HG02938 (cell line): ENCODE data around the gene KLC4.
"Not testable (repeated sequence)": the region's sequence is repeated elsewhere in the genome, so short reads cannot be mapped to it uniquely, and the experiment has no call there.

Experiments used
- ATAC-seq: cut with Tn5 transposase; IDR thresholded peaks from one replicate; pipeline ENCODE4 v1.9.1; 2021; ENCODE audit warnings: mild to moderate bottlenecking, moderate library complexity; ENCODE audit not compliant: unreplicated experiment

KLC4 gene

DNA sequence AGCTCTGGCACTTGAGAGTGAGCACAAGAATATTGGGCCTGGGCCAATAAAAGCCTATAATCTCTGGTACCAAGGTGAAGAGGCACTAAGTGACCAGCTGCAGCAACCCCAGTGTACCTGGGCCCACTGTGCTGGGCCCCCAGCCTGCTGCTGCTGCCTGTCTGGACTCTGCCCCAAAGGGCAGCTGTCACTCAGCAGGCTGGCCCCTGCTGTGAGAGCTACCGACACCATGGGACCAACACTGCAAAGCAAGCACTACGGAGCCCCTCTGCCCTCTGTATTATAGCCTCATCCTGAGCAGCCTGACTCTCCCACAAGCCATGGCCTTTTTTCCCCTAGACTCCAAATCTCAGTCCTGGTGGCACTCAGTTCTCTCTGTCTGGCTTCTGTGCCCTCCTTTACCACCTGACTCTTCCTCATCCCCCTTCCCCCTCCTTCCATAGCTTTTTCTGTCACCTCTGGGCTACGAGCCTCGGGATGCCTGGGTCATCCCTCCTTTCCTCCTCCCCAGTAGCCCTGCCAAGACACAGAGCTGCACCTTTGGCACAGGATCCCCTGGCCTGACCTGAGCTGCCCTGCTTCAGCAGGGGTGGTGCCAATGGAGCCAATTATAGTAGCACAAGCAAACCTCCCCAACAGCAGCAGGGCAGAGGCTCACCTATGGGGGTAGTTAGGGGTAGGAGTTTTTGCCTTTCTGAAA is 23.8 kb upstream of the KLC4 start:
- no peak for ATAC-seq

DNA sequence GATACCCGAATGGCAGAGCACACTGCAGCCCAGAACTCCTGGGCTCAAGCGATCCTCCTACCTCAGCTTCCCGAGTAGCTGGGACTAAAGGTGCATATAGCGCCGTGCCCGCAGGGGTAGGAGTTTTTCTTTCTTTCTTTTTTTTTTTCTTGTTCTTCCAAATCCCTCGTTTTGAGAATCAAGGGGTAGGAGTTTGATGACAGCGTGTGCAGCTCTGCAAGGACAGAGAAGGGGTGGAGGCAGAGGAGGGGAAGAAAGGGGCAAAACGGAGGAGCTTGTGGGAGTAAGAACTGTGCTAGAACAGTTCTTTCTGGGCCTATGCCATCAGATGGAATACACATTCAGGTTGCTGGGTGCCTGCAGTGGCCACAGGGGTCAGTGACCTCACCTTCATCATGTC is 22.7 kb upstream of the KLC4 start:
- ATAC-seq = no peak

DNA sequence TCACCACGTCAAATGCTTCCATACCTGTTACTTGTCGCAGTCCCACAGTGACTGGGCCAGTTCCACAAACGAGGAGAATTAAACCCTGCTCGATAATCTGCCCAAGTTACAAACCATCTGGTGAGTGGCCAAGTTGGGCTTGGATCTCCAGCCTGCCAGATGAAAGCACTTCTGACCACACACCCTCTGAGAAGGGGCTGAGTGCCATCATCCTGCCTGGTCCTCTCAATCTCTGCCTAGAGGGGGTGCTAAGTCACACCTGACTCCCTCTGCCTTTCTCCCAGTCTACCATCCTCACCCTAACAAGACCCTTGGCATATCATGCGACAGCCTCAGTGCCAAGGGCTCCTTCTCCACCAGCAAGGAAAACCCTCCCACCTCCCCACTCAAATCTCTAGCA is 22.2 kb upstream of the KLC4 start:
- no peak for ATAC-seq

- no peak for ATAC-seq
These were observed 21.7 kb upstream of the KLC4 start for GRCh38 chr6:43037706-43038105.

- ATAC-seq = no peak
These were observed 20.7 kb upstream of the KLC4 start for GRCh38 chr6:43038727-43039126.

DNA sequence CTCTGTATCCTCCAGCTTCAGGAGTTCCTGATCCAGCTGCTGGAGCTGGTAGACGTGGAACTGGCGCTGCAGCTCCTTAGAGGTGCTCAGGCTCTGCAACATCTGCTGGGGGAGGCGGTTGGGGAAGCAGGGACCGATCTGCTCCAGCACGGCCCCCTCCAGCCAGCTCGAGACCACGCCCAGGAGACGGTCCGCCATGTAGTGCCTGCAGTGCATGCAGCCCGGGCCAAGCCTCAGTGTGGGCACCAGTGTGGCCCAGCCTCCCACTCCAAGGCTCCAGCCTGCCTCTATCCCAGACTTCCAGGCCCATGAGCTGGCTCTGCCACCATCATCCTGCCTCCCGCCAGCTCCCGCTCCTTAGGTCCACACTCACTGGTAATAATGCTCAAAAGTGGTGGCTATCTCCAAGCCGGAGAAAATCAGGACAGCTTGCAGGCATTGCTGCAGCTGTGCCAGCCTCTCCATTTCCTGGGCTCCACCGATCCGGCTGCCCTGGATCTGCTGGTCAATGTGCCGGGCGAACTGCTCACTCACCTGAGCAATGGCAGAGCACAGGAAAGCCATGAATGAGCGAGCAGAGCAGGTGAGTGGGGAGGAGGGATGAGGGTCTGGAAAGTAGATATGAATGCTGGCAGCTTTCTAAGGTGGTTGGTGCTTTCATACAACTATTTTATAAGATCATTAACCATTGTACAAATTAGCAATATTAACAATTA is 18.7 kb upstream of the KLC4 start:
- no peak for ATAC-seq

- ATAC-seq = not testable (repeated sequence)
These were observed 18.0 kb upstream of the KLC4 start for GRCh38 chr6:43041475-43041874.

GRCh38 chr6:43043310-43043709 is 16.1 kb upstream of the KLC4 start:
- ATAC-seq = no peak

DNA sequence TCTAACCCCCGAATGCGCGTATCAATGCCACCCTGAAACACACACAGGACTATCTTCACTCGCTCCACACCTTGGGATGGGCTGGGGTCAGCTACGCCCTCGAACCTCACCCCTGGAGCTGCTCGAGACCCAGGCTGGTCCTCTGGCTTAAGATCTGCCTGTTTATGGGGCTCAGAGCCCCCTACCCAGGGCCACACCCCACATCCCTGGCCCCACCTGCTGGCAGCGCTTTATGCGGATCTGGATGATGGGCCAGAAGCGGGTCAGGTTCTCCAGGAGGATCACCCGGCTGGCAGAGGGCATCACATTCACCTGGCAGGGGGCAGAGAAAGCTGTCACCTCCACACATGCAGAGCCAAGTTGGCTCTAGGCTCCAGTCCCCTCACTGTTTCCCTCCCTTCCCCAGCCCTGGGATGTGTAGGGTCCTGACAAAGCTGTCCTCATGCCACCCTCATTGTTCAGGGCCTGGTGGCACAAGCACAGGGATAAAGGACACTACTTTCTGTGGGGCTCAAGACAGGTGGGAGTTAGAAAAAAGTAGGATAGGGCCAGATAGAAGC is 14.0 kb upstream of the KLC4 start:
- no peak for ATAC-seq

- ATAC-seq = no peak
These were observed 11.4 kb upstream of the KLC4 start for GRCh38 chr6:43047998-43048397.

- ATAC-seq = no peak
These were observed 8.4 kb upstream of the KLC4 start for GRCh38 chr6:43050981-43051380.

GRCh38 chr6:43052225-43052841 is 7.1 kb upstream of the KLC4 start:
- ATAC-seq = no peak

DNA sequence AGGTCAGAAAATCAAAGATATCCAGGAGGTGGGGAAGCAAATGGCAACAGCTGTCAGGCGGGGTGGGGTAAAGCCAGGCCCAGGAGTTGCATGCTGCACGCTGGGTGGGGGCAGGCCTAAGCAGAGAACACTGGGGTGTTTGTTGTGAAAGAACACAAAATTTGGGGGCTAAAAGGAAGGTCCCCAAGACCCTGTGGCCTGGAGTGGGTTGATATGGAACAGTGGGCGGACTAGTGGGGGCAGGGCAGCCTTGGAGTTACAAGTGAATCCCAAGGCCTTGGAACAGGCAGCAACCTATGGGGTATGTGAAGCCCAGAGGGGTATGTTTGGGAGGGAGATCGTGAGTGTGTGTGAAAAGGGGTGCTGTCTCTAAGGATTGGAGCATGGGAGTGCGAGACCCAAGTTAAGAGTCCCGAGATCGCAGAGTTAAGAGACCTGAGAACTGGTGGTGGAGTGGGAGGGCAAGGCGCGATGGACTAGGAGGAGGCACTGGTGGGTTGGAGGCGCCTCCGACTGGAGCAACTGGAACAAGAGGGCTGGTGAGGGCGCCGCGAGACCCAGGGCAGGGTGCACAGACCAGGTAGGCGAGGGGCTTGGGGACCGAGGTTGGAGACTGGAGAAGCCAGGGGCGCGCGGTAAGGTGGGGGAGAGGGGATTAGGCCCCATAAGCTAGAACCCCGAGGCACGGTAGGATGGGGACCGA is 6.4 kb upstream of the KLC4 start:
- no peak for ATAC-seq

DNA sequence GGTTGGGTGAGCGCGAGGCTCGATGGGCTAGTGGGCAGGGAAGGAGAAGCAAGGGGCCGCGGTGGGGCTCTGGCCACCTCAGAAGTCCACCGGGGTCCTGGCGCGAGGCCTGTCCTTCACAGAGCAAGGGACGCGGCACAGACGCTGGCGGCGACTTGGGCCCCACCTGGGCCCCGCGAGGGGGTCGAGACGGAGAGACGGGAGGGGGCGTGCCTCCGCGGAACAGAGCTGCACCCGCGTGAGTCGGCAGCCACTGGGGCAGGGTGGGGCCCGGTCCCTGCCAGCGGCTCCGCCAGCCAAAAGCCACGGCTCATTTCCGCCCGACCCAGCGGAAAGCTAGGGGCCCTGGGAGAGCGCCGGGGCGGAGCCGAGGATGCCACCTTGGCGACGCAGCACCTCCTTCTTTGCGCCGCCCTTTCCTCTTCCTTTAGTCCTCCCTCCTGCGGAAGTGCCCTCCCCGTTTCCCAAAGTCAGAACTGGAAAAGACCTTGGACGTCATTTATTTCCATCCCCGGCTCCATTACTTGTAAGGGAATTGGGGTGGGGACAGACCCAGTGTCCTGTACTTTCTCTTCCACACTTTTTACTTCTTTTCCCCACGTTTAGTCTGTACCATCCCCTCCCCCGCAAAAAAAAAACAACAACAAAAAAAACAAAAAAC is 5.8 kb upstream of the KLC4 start, which contains the start of gene CUL7:
TSS of gene CUL7 (minus strand) at position 307 of the 661 bp plus-strand sequence. CDS start 1,063 bp downstream, outside the sequence.
- peak; percentile 66 for ATAC-seq

GRCh38 chr6:43054206-43054943 is 5.1 kb upstream of the KLC4 start:
- no peak for ATAC-seq

GRCh38 chr6:43055966-43056365 is 3.5 kb upstream of the KLC4 start:
- no peak for ATAC-seq

- no peak for ATAC-seq
These were observed 900 bp upstream of the KLC4 start for GRCh38 chr6:43058531-43058930.

DNA sequence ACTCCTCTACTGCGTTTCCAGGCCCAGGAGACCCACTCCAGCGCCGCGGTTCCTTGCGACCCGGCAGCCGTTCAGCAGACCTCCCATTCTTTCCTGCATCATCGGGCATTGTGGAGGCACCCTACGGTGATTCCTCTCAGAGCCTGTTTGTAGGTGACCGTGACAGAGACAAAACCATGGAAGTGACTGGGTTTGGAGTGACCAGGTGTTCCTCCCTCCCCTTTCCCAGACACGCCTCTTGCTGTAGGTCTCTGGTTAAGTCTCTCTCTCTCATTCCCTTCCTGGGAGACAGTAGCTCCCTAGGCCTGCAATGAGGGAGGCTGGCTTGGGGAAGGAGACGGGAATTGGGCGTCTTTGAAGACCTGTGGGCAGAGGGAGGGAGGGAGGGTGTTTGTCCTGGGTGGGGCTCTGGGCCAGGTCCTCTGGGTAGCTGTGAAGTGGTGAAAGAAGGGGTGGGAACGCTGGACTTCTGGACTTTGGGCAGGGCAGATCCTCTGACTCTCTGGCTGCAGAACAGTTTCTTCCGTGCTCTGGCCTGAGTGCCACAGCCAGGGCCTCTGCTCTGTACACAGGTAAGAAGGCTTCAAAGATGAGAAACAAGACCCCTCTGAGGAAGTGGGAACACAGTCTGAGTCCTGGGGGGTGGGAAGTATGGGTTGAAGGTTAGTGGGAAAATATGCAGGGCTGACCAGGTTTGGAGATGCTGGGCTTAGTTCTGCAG is 763 bp downstream of the KLC4 start:
- no peak for ATAC-seq
